ENCODE data around the gene GATAD1. TPM values are rescaled to one million over a fixed set of nuclear protein-coding genes. Genes with fewer than 3 reads are reported as not detected.

The GATAD1 gene
- total and polyA plus RNA-seq, 2 experiments from 2014 or later, result 15.4 to 30.8 TPM

DNA sequence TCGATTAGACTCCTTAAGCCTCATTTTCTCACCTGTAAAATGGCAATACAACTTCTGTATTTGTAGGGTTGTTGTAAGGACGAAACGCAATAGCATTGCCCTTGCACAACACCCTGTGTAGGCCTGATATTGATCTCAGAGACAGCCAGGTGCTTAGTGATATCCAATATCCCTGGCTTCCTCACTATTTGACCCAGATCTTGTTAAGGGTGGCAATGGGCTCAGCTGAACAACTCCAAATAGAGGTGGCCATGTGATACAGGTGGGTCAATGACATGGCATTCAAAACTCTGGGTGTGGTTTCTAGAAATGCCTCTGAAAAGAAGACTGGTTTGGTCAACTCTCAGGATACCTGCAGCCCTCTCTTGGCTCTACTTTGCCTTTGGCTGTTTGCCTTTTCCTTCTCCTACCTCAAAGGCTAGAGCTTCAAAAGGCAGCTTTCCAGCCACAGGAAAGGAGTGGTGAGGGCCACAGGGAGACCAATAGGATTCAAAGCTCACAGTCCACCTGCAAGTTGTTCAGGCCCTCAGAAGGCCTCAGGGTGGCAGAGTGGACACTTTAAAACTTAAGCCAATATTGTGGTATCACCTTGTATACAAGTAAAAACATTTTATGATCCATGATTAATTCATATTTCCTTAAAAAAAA, 14.9 kb upstream of the GATAD1 start:
- H3K36me3 ChIP-seq (ENCODE audit: insufficient read depth), result no peaks in the 10 kb centered on the region
- no peaks in the 10 kb centered on the region for H3K27me3 Mint-ChIP-seq (ENCODE audit: insufficient read depth, low read depth, poor library complexity)
- no peaks in the 10 kb centered on the region for H3K27me3 ChIP-seq (ENCODE audit: insufficient read depth)
- H3K27ac ChIP-seq (ENCODE audit: low read depth), result no peak overlapping the region
- no peak for ATAC-seq
- no peak for TF ChIP-seq STAT1 (IDR thresholded peaks at IDR 0.05; ENCODE audit: unreplicated experiment)
- peaks cover 16% of the 10 kb centered on the region for H3K4me1 Mint-ChIP-seq
- no peak for DNase-seq (ENCODE audit: low spot score)
- peaks cover 7% of the 10 kb centered on the region; the same call in 1 of the 2 replicates for H3K9me2 ChIP-seq (ENCODE audit: insufficient read depth)
- H3K4me3 Mint-ChIP-seq, result no peak overlapping the region
- no peaks in the 10 kb centered on the region for H3F3A ChIP-seq (replicated peaks; ENCODE audit: low read depth)
- H2AFZ ChIP-seq, result no peak overlapping the region
- H3K79me2 ChIP-seq (replicated peaks; ENCODE audit: insufficient read depth), result no peaks in the 10 kb centered on the region
- no peaks in the 10 kb centered on the region for H4K20me1 ChIP-seq (replicated peaks; ENCODE audit: insufficient read depth)
- H3K36me3 Mint-ChIP-seq (ENCODE audit: low read depth), result peaks cover 7% of the 10 kb centered on the region; the same call in 2 of the 3 replicates
- H3K4me3 ChIP-seq, result no peak overlapping the region
- H3K9me3 Mint-ChIP-seq, result no peaks in the 10 kb centered on the region; the same call in 2 of the 3 replicates
- peaks cover 12% of the 10 kb centered on the region for H3K4me1 ChIP-seq (ENCODE audit: insufficient read depth)
- no peak overlapping the region for H3K4me2 ChIP-seq
- no peak overlapping the region for H3K27ac Mint-ChIP-seq

DNA sequence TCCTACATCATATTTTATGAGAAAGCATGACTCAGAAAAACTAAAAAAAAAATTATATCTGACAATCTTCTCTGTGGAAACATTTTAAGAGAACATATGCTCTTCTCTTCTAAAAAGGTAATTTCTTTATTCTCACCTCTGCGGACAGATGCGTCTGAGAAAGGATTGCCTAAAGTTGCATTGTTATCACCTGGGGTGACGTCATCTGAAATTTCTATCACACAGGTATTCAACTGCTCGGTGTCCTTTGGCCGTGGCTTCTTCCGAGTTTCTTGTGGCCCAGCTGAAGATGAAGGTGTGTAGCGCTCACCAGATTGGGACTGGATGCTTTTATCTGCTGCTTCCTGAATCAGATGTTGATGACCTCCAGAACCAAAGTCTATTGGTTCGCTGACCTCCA, 14.3 kb upstream of the GATAD1 start:
- DNase-seq (ENCODE audit: low spot score) (no peak), ATAC-seq (no peak)
- Histone ChIP-seq H3K4me1 (ENCODE audit: insufficient read depth) (peaks cover 17% of the 10 kb centered on the region), H3F3A (replicated peaks; ENCODE audit: low read depth) (no peaks in the 10 kb centered on the region), H3K36me3 (ENCODE audit: insufficient read depth) (no peaks in the 10 kb centered on the region), H3K27ac (ENCODE audit: low read depth) (no peak overlapping the region), H3K4me3 (no peak overlapping the region), H3K4me2 (no peak overlapping the region), H3K9me2 (ENCODE audit: insufficient read depth) (peaks cover 7% of the 10 kb centered on the region; the same call in 1 of the 2 replicates), H4K20me1 (replicated peaks; ENCODE audit: insufficient read depth) (no peaks in the 10 kb centered on the region), H3K27me3 (ENCODE audit: insufficient read depth) (no peaks in the 10 kb centered on the region), H3K79me2 (replicated peaks; ENCODE audit: insufficient read depth) (no peaks in the 10 kb centered on the region), H2AFZ (no peak overlapping the region)
- H3K9me3 Mint-ChIP-seq, result peaks cover 3% of the 10 kb centered on the region; the same call in 2 of the 3 replicates
- no peak overlapping the region for H3K27ac Mint-ChIP-seq
- H3K27me3 Mint-ChIP-seq (ENCODE audit: insufficient read depth, low read depth, poor library complexity), result peaks cover 3% of the 10 kb centered on the region
- H3K4me3 Mint-ChIP-seq, result no peak overlapping the region
- peaks cover 7% of the 10 kb centered on the region; the same call in 2 of the 3 replicates for H3K36me3 Mint-ChIP-seq (ENCODE audit: low read depth)
- peaks cover 20% of the 10 kb centered on the region for H3K4me1 Mint-ChIP-seq
- TF ChIP-seq EZH2phosphoT487 (IDR thresholded peaks at IDR 0.05; ENCODE audit: unreplicated experiment), result no peak
- TF ChIP-seq POLR2AphosphoS5 (IDR thresholded peaks at IDR 0.05; ENCODE audit: low read depth), result no peak
- TF ChIP-seq EZH2 (IDR thresholded peaks at IDR 0.05; ENCODE audit: low read depth, unreplicated experiment), result no peak
- TF ChIP-seq, protein P1, sequence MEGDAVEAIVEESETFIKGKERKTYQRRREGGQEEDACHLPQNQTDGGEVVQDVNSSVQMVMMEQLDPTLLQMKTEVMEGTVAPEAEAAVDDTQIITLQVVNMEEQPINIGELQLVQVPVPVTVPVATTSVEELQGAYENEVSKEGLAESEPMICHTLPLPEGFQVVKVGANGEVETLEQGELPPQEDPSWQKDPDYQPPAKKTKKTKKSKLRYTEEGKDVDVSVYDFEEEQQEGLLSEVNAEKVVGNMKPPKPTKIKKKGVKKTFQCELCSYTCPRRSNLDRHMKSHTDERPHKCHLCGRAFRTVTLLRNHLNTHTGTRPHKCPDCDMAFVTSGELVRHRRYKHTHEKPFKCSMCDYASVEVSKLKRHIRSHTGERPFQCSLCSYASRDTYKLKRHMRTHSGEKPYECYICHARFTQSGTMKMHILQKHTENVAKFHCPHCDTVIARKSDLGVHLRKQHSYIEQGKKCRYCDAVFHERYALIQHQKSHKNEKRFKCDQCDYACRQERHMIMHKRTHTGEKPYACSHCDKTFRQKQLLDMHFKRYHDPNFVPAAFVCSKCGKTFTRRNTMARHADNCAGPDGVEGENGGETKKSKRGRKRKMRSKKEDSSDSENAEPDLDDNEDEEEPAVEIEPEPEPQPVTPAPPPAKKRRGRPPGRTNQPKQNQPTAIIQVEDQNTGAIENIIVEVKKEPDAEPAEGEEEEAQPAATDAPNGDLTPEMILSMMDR (conservative IDR thresholded peaks at IDR 0.05; ENCODE audit: low read depth in 2 of 2), result no peak
- TF ChIP-seq STAT1 (IDR thresholded peaks at IDR 0.05; ENCODE audit: unreplicated experiment), result no peak
- TF ChIP-seq ZNF331 (CRISPR knock-in tag; IDR thresholded peaks at IDR 0.05; ENCODE audit: low read depth), result no peak
- TF ChIP-seq ZNF114 (CRISPR knock-in tag; IDR thresholded peaks at IDR 0.05), result no peak
- no peak for TF ChIP-seq CREB1 (CRISPR knock-in tag; IDR thresholded peaks at IDR 0.05; ENCODE audit: low read depth)
- TF ChIP-seq, protein P2, sequence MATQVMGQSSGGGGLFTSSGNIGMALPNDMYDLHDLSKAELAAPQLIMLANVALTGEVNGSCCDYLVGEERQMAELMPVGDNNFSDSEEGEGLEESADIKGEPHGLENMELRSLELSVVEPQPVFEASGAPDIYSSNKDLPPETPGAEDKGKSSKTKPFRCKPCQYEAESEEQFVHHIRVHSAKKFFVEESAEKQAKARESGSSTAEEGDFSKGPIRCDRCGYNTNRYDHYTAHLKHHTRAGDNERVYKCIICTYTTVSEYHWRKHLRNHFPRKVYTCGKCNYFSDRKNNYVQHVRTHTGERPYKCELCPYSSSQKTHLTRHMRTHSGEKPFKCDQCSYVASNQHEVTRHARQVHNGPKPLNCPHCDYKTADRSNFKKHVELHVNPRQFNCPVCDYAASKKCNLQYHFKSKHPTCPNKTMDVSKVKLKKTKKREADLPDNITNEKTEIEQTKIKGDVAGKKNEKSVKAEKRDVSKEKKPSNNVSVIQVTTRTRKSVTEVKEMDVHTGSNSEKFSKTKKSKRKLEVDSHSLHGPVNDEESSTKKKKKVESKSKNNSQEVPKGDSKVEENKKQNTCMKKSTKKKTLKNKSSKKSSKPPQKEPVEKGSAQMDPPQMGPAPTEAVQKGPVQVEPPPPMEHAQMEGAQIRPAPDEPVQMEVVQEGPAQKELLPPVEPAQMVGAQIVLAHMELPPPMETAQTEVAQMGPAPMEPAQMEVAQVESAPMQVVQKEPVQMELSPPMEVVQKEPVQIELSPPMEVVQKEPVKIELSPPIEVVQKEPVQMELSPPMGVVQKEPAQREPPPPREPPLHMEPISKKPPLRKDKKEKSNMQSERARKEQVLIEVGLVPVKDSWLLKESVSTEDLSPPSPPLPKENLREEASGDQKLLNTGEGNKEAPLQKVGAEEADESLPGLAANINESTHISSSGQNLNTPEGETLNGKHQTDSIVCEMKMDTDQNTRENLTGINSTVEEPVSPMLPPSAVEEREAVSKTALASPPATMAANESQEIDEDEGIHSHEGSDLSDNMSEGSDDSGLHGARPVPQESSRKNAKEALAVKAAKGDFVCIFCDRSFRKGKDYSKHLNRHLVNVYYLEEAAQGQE (IDR thresholded peaks at IDR 0.05; ENCODE audit: unreplicated experiment), result no peak
- TF ChIP-seq NANOG (IDR thresholded peaks at IDR 0.05; ENCODE audit: borderline replicate concordance), result no peak

All from GM23338 (cell line).